GM19452 (cell line): ENCODE measurements around the gene MATCAP1.
A peak's percentile ranks its signal among the peaks of the same experiment; 100 is the strongest.

Experiments used
- ATAC-seq: cut with Tn5 transposase; IDR thresholded peaks from one replicate; pipeline ENCODE4 v1.9.1; 2021; ENCODE audit not compliant: unreplicated experiment

The MATCAP1 gene

DNA sequence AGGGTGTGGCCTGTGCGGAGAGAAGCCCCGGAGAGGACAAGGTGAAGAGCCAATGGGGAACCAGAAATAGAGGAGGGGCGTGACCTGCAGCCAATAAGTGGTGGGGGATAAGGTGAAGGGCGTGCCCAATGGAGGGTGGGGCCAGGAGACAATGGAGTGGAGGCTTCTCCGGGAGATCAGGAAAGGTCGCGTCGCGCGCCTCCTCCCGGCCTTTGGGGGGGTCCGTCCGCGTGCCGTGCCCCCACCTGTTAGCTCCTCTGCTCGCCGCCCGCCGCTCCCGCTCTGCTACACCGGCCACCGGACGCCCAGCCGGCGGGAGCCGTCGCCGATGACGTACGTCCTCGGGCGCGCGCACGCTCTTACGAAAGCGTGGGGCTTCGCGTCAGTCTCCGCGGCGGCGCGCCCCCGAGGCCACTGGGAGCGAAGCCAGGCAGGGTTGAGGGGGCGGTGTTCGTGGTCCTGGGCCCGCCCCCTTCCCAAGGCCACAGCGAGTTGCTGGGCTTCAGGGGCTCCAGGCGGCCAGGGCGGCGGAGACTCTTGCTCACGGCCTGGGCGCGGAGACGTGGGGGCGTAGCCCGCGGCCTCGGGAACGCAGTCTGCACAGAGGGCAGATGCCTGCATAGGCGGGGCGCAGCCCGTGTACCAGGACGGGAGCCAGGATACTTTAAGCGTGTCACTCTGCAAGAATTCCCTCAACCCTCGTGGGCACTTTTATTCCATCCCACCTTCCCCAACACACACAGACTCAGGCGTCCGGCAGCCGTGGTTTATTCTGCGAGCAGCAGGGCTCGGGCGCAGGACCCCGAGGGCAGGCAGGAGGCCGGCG is at the start of gene MATCAP1:
MATCAP1 (minus strand) TSS at position 337 of the 826 bp plus-strand sequence. CDS start 3,353 bp downstream, outside the sequence.
- peak; percentile 90 for ATAC-seq

DNA sequence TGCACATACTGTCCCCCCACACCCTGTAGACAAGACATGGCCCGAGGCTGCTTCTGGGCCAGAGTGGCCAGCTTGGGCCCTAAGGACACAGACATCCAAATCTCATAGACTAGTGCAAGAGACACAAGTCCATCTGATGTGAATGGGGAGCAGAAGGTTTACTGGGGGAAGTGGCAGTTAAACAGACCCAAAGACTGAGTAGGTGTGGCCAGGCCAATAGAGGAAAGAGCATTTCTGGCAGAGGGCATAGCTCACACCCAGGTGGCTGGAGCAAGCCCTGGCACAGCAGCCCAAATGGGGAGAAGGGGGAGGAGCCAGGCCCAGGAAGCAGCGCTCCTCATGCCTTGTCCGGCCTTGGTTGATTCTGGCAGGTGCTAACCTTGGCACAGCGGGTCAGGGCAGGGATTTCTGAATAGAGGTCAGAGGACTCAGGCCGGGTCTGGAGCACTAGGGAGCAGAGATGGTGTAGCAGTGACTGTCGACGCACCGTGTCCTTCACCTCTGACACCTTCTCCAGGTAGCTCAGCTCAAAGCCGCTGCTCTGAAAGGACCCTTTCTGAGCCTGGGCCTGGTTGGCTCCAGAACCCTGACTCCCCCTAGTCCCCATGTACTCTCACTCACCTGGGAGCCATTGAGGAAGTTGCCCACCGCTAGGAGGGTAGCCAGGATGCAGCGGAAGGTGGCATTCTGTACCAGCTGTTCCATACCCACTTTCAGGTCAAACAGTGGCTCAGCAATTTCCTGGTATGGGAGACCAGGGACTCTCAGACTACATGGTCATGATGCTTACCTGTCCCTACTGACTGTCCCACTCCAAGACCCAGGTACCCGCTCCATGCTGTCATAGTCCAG is 47.3 kb upstream of the MATCAP1 start:
- ATAC-seq: no peak

DNA sequence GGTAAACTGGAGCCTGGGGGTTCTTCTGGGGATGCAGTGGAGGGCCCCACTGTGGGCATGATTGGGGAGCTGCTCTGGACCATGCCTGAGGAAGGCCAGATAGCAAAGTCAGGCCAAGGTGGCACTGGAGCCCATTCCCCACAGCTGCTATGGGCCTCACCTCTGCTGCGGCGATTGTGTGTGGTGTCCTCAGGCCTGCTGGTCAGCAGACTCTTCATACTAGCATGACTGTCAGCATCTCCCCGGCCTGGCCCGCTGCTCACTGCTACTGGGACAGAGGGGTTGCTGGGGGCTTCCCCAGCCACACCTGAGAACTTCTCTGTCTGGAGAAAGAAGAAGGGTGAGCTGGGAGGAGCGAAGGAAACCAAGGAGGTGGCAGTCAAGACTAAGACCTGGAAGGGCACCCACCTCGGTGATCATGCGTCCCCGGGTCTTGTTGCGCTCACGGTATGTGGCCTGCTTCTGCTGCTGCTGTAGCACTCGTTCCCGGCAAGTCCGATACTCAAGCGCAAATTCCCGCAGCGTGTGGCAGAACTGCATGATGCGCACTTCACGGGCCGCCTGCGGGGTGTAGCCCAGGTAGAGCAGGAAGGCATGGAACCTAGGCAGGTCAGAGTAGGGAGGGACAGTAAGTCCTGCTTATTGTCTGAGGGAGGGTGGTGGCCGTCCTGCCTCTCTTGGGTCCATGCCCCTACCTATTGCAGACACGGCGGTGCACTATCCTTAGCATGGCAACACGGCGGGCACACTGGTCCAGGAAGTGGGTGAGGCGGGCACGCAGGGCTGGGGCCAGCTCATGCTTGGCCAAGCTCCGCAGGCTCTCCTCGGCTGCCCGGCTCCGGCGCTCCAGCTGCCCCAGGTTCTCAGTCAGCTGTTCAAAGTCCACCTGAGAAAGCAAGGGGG is 46.4 kb upstream of the MATCAP1 start:
- no peak for ATAC-seq

DNA sequence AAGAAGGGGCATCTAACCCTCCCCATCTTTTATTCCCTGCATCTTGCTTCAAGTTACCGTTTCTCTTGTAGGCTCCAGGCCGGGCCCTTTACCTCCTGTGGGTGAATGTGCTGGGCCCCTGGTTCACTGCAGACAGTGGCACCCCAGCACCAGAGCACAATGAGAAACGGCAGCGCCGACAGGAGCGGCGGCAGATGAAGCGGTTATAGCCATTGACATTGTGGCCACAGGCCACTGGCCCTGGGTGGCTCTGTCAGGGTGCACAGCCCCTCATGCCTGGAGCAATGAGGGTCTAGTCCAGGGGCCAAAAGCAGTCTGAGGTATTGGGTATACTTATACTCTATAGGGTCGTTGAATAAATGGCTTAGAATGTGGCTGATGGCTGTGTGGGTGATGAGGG is 45.1 kb upstream of the MATCAP1 start:
- ATAC-seq: no peak

DNA sequence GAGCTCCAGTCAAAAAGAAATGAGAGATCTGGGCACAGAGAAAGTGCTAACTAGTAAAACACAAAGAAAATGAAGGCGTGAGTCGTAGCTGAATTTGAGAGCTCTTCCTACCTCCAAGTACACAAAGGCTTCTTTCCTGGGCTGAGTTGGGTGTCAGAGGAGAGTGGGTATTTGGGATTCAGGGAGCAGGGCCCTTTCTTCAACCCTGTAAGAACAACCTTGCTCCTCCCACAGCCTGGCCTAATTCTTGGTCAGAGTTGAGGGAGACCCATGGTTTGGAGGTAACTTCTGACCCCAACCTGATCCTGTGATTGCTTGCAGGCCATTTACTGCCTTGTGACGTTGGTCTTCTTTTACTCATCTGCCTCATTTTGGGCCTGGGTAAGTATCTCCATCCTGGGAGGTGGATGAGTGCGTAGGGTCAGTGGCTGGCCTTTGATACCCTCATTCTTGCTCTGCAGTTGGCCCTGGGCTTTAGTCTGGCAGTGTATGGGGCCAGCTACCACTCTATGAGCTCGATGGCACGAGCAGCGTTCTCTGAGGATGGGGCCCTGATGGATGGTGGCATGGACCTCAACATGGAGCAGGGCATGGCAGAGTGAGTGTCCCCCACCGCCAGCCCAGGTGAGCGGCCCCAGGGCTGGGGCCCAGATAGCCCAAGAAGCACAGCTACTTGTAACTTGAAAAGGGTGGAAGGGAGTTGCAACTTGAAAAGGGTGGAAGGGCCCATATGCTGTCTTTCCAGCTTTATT is 44.4 kb upstream of the MATCAP1 start:
- ATAC-seq: no peak

DNA sequence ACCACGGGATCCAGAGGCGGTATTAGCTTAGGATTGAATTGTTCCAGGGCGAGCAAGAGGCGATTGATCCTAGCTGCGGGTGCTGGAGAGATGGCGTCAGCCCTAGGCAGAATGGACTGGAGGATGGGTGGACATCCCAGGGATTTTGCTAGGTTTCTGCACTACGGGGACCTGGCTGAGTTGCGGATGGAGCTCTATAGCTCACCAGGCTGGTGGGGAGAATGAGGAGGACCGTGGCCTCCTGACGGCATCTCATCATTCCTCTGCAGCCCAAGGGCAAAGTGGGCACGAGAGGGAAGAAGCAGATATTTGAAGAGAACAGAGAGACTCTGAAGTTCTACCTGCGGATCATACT is 43.8 kb upstream of the MATCAP1 start:
- ATAC-seq: no peak

DNA sequence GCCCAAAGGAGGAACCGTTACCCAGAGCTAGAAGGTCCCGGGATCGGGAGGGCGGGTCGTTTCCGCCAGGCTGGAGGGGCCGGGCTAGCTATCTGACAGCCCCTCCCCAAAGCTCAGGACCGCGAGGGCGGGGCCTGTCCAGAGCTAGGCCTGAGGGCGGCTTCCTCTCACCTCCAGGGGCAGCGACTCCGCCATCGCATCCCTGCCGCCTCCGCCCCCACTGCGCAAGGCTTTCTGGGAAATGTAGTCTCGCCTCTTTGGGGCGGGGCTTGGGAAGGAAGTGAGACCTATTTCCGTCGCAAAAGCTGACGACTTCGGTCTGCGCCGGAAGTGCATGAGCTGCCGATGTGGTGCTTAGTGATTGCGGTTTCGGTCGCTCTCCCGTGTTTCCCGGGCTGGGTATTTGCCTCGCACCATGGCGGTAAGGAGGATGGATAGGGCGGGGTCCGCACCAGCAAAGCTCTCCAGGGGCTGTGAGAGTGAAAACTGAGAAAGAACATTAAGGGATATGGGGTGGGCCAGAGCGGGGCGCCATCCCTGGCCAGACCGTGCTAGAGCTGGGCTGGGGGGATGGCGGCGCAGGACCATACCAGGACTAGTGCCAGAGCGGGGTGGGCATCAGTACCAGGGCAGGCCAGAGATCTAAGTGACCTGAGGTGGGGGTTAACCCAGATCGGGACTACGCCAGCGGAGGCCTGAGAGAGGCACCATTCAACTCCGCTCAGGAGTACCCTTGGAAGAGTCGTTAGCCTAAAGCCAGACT is 43.2 kb upstream of the MATCAP1 start, which contains the start of gene TMEM208:
TMEM208 (plus strand) TSS at position 327 of the 763 bp plus-strand sequence; CDS start at position 416, 89 bp downstream.
- ATAC-seq: peak; percentile 93

DNA sequence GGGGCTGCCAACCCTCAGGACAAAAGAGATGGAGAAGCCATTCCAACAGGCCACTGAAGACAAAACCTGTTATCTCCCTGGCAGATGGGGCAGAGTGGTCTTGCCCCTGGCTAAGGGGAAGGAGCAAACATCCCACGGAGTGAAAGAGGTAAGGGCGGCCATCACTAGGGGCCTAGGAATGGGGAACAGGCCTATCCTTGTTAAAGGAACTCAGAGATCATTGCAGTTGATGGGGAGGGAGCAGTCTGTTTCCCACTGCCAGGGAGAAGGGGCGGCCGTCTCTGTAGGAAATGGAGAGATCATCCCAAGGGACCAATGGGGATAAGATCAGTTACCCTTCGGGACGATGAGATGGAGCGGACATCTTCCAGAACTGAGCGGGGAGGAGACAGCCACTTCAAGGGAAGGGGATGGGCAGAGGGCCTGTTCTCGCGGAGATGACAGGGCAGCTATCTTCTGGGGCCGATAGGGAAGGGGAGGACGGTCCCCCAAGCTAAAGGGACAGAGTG is 42.6 kb upstream of the MATCAP1 start:
- ATAC-seq: no peak

DNA sequence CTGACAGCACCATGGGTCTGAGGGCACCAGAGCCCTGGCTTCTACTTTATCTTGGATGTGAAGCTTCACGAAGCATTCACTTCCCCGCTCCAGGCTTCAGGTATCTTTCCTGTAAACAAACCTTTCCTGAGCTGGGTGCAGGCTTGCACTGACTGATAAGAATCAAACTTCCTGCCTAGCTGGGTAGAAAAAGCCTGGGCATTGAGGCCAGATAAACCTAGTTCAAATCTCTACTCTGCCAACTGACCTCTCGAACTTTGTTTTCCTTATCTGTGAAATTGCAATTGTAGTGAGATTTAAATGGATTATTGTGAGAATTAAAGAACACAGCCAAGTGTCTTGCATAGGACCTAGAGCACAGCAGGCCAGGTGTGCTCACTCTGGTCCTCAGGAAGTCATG is 40.2 kb upstream of the MATCAP1 start:
- no peak for ATAC-seq

DNA sequence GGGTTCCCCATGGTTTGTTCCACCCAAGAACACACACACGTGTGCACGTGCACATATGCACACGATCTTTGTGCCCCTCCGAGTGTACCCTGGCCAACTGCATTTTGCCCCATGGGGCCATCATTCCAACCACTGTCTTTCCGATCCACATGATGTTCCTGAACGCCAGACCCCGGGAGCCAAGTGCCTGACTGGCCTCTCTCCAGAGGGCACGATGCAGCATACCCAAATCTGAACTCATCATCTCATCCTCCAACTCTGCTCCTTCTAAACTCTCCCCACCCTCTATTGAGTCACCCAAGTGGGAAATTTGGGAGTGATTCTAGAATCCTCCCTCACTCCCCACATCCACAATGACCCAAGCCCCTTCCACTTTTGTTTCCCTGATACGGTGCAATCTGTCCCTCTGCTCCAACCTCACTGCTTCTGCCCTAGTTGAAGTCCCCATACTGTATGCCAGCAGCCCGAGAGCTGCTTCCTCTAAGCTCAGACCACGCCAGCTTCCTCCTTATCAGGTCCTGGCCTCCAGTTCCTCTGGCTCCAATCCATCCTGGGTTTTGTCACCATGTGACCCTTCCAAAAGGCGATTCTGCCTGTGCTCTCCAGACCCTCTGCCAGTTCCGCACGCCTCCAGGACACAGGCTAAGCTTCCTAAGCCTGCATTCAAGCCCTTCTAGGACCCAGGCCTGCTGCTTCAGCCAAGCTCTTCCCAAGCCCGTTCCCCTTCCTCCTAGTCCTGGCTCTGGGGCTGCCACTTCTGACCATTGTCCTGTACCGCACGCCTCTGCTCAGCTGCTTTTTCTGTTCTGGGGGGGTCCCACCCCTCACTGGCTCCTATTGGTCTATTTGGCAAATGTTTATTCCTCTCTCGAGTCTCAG is 33.1 kb upstream of the MATCAP1 start:
- ATAC-seq: no peak

DNA sequence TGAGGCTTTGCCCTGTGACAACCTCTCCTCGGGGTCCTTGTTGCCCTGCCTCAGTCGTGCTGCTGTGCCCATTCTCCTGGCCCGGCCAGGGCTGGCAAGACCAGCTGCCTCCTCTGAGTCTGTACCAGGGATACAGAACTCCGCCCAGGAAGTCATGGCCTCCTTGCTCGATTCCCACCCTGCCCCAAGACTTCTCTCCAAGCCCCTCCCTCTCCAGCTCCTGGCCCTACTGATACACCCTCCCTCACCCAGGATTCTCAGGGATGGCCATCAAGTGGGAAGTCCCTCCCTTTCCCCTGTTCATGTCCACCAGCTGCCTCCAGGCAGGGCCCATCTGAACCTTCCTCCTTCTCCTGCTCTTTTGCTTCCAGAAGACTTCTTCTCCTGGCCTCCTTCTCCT is 31.9 kb upstream of the MATCAP1 start:
- no peak for ATAC-seq

DNA sequence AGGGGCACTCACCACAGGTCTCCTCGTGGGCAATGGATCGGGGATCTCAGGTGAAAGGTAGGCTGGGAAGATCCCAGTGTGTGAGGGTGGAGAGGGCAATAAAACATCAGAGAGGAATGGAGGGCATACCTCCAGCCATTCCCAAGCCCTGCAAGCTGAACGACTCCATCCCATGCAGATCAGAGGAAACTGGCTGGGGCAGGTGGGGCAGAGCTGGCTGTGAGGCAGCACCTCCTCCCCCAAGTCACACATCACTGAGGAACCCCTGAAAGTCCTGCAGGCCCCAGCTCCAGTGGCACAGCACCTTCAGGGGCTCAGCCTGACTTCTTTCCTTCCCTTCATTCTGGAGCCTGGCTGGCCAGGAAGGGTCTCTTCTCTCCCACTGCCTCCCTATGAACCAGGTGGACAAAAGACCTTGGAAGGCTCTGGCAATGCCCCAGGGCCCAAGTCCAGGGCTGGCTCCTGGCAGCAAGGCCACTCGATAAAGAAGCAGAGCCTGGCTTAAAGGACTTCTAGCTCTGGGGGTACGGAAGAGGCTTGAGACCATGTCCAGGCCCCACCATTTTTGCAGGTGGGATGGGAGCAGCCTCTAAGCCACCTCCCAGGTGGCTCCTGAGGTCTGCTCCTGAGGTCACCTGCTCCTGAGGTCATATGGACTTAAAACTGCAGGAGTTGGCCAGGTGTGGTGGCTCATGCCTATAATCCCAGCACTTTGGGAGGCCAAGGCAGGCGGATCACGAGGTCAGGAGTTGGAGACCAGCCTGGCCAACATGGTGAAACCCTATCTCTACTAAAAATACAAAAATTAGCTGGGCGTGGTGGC is 29.6 kb upstream of the MATCAP1 start:
- no peak for ATAC-seq

DNA sequence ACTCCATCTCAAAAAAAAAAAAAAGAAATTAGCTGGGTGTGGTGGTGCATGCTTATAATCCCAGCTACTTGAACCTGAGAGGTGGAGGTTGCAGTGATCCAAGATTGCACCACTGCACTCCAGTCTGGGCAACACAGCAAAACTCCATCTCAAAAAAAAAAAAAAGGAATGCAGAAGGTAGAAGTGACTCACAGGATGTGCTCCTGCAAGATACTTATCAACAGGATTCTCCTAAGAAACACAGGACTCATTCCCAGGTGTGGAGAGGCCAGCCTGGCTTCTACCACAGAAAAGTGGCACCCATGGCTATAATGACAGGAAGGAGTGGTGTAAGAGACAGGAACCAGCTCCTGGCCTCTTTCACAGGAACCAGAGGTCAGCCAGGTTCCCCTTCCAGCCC is 29.0 kb upstream of the MATCAP1 start:
- ATAC-seq: no peak

DNA sequence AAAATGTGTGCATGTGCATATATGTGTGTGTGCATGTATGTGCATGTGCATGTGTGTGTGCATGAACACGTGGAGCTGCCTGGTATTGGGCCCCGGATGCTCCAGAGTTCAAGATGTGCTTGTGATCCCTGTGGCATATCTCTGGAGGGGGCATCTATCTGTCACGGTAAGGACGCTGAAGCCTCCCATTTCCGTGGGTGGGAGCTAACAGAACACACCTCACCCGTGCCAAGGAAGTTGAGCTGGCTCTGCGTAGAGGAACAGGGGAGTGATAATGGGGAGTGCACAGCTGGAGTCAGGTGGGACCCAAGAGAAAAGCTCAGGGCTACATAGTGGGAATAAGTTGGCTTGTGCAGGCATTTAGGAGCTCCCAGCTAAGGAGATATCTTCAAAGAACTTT is 27.9 kb upstream of the MATCAP1 start:
- ATAC-seq: no peak

DNA sequence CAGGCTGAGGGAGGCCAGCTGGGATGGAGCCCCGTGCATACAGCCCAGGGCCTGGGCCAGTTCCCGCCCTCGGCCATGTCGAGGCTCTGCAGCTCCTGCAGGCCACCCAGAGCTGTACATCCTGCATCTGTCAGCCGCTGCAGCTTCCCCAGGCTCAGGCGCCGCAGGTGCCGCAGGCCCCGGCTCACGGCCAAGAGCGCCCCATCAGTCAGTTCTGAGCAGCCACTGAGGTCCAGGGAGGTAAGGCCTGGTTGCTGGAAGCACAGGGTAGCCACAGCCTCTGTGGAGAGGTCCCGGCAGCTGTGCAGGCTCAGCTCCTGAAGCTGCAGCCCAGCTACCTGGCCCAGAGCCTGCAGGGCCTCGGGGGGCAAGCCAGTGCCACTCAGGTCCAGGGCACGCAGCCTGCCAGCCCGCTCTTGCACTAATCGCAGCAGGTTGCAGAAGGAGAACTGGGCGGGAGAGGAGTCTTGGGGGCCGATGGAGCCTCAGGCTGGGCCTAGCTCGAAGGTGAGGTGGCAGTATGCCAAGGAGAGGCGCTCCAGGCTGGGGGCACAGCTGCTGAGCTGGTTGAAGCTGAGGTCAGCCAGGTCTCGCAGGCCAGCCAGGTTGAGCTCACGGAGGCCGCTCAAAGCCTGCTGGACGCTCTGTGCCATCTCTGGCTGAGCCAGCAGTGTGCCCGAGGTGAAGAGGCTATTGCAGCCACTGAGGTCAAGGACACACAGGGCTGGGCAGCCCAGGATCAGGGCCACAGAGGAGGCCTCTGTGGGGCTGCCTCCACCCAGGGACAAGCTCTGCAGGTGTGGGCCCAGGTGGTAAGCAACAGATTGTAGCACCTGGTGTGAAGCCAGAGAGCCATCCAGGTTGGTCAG is 26.5 kb upstream of the MATCAP1 start:
- no peak for ATAC-seq

DNA sequence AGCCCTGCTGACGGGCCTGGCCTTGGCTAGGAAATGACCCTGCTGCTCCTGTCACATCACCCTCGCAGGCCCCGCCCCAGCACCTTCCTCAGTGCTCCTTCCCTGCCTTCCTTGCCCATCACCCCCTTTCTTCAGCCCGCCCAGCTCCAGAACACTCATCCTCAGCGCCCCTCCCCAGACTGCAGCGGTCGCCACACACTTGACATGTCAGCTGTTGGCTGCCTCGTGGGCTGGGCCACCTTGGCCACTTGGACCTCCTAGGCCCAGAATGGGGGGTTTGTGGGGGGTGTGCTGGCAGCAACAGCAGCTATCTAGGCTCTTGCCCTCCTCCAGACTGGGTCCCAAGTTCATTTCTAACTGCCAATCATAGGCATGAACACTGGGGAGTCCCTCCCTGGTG is 25.8 kb upstream of the MATCAP1 start:
- no peak for ATAC-seq
